ENCODE data around the gene C11orf68.

- TF ChIP-seq CTCF (IDR thresholded peaks at IDR 0.05) (no peak), POLR2A (IDR thresholded peaks at IDR 0.05) (no peak)
Measured at GRCh38 chr11:65925397-65925796, 6.5 kb upstream of the C11orf68 start.

Measured in uterus (tissue), 2 donors.